HG03342 (cell line): ENCODE data around the gene NUMA1.

Experiments
- ATAC-seq: cut with Tn5 transposase; IDR thresholded peaks from one replicate; pipeline ENCODE4 v1.9.1; 2021; ENCODE audit warnings: mild to moderate bottlenecking, moderate library complexity; ENCODE audit not compliant: unreplicated experiment

NUMA1 gene

DNA sequence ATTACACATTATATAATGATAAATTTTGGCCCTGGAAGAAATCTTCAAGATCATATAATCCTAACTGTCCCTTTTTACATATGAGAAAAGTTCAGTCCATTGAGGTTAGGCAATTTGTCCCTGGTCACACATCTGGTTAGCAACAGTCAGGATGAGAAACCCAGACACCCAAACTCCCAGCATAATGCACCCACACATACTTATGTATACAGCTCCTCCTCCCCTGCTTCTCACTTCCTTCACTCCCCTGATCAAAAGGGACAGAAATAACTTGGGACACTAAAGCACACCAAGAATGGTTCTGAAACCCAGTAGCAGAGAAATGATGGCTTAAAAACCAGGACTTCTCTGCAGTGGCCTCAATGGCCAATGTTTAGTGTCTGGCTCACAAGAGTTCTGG, 11.1 kb downstream of the NUMA1 start:
- ATAC-seq = no peak

- no peak for ATAC-seq
Observed at GRCh38 chr11:72067676-72068075, 12.7 kb downstream of the NUMA1 start.

- ATAC-seq = no peak
Observed at GRCh38 chr11:72067266-72067665, 13.1 kb downstream of the NUMA1 start.

- no peak for ATAC-seq
Observed at GRCh38 chr11:72066855-72067254, 13.5 kb downstream of the NUMA1 start.

- no peak for ATAC-seq
Observed at GRCh38 chr11:72061739-72062396, 18.5 kb downstream of the NUMA1 start.

DNA sequence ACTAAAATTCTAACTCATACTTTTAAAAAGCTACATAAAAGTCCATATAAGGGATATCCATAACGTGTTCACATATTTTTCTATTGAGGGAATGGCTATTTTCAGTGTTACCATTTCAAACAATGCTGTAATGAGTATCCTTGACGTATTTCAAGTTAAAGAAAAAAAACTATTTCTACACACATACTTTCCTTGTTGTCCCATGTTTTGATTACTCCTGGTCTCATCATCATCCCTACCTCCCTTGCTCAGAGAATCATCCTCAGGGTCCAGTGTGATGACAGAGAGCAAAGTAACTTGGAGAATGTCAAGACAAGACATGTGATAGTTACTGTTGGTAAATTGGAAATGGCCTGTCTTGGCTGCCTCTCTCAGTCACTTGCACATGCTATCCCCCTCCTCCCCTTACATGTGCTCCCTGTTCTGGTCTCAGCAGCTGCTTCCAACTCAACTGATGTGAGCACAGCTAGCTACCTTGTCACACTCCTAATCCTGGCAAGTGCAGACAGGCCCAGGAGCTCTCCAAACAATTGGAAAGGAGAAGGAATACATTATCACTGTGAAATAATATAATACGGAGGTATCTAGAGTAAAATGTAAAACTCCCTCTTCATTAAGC, 21.8 kb downstream of the NUMA1 start:
- no peak for ATAC-seq

DNA sequence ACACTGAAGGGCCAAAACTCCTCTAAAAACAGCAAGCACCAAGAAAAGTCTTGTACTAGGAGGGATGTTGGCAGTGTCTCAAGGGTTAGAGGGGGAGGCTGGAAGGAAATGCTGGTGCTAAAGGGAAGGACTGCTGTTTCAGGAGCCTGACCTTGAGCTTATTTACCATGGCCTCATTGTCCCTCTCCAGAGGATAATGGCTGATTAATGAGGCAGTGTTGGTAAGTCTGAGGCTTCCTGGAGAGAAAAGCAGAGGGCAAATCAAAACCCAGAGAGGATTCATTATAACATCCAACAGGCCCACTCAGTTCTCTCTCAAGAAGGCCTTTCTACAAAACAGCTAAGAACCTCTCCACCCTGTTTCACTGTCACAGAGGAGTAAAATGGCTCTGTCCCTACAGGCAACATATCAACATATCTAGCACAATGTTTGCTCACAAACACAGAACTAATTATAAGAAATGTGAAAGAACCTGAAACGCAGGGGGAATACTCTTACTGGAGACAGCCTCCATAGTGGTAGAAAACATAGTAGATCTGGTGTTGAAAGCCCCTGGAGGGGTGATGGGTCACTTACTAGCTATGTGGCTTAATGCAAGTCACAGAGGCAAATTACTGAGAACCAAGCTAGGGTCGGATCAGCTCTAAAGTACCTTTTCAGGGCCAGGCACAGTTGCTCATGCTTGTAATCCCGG, 31.4 kb downstream of the NUMA1 start:
- ATAC-seq = no peak

GRCh38 chr11:72045849-72046248, 34.5 kb downstream of the NUMA1 start:
- ATAC-seq = no peak

- no peak for ATAC-seq
Observed at GRCh38 chr11:72042064-72042745, 38.1 kb downstream of the NUMA1 start.

DNA sequence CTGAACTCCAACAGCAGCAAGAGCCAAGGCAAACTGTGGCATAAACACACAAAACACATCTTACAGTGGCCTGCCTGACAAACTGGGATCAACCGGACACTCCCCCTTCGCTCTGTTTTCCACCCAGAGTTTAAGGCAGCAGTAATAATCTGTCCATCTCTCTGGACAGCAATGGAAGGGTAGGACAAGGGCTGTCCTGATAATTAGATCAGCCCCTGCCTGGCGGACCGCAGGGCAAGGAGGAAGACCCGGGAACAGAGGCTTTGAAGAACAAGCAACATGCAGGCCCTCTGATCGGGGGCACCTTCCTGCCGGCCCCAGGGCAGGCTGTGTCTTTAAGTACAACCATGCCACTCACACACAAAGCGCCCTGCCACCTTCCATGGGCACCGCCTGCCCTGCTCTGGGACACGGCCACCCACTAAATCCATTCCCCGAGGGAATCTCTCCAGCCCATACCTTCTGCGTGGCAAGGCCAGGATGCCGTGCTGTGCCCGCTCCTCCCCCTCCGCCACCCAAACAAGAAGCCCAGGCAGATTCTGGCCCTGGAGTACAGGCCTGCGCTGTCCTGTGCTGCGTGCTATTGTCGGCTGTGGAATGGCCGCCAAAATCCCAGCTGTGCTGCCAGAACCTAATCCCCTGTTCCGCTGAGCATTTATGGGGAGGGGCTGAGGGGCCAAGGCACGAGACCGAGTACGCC, 38.8 kb downstream of the NUMA1 start:
- ATAC-seq = no peak

DNA sequence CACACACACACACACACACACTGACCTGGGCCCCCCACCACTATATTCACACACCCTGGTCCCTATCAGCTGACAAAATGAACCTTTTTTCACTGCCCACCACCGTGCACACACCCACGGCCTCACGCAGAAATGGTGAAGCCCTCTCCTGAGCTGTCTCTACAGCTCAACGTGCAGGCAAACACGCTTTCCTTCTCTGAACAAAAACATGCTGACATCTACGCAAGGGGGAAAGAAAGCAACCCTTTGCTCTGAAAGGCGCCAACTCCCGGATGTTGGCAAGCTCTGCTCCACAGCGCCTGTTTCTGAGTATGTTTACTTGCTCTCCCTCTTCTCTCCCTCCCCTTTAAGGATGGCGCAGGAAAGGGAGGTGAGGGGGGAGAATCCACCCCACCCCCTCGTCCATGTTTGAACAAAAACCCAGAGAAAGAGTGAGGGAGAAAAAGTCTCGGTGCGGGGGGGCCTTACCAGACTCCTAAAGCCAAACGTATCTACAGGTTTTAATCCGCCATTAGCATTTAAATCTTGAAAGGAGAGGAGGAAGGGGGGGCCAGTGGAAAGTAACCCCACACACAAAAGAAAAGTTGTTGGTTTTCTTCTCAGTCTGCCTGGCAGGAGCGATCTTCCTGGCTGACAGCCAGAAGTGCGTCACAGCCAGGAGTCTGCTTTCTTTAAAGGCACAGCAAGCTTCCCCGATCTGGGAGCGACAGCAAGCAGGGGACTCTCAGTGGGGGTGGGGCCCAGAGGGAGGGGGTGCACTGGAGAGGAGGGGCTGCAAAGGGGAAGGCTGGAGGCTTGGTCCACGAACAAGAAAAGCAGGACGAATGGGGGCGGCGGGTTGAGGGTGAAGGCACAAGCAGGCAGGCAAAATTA, 39.6 kb downstream of the NUMA1 start:
- no peak for ATAC-seq

DNA sequence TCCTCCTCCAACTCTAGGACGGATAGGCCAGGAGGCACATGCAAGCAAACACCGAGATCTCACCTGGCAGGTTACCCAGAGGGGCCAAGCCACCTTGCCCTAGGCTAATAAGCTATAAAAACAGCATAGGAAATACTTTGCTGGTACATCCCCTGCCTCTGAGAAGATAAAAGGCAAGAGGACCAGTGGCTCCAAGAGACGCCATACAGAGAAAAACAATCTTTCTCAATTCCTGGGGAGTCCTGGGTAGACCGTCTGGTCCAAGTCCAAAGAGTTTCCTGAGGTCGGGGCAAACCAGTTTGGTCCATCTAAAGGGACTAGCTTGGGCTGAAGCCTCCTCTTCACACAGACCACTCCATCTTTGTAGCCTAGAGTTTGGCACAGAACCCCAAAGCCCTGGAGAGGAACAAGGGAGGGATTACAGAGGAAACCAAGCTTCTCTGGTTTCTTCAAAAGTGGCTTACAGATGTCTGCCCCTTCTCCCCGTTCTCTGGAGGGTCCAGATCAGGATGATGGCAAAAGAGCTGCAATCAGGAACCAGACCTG, 40.4 kb downstream of the NUMA1 start:
- no peak for ATAC-seq

DNA sequence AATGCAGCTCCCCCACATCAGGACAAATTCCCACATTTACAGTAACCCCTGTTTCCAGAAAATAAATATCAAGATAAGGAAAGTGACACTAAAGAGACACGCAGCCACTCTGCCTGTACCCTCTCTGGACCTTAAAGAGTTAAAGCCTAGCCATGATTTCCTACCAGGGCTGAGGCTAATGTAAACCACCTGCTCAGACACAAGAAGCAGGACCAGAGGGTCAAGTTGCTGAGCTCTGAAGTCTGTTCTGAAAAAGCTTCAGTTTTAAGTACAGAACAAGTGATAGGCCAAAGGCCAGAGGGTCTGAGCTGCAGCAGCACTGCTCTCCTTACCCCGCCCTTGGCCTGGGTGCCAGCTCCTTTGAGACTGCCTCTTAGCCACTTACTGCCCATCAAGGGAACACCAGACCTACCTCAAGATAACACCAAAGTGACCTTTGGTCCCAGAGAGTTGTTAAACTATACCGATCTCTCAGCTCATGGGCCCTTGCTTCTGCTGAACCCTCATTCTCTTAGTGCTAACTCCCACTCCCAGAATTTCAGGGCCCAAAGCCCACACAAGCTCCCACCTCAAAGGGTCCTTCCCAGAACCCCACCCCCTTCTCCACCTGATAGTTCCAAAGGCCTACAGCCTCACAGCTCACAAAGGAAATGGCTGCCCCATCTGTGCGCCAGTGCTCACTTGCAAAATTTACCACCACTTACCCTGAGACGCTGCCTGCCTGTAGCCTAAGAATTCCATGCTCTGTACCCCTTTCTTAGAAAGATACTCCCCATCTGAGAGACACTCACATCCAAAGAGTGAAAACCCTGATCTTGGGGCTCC, 41.1 kb downstream of the NUMA1 start:
- no peak for ATAC-seq

DNA sequence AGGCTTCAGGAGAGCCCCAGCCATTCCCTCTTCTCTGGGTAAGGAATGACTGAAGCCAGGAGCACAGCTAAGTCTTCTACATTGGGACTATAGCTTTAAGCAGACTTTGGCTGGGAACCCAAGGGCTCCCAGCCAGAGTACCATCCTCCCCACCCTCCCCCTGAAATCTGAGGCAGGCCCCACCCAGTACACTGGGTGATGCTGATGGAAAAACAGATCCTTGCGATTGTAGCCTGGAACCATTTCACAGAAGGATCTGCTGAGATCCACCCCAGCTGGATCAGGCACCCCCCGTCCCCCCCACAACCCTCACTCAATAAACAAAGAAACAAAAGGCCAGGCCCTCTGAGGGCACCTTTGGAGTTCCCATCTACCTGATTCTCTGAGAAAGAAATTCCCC, 41.9 kb downstream of the NUMA1 start:
- ATAC-seq = no peak

DNA sequence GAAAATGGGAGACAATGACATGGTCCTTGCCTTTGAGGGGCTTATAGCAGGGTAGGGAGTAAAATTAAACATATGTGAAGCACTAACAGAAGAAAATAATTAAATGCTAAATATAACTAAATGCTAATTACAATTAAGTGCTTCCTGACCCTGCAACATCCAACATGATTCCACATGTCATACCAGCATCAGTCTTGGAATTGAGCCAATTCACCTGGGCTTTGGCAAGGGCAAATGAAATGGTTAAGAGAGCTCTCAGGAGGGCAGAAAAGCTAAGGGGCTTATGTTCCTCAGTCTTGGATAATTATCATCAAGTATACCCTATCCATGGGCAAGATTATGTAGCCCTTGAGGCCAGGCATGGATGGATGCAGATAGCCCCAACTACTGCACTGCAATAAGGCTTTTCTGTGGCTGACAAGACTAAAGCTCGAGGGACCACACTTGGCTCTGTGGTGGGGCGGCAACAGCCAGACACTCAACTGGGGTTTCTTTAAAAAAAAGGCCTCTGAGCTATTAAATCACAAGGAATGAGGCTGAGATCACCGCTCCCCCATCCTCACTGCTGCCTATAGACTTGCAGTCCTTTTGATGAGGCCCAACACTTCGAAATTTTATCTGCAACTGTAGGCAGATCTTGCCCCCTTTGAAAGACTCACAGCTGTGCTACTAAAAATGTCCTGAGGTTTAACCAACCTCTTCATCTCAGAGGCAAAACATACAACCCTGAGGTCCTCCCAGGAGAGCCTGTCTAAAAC, 42.6 kb downstream of the NUMA1 start:
- ATAC-seq = no peak

DNA sequence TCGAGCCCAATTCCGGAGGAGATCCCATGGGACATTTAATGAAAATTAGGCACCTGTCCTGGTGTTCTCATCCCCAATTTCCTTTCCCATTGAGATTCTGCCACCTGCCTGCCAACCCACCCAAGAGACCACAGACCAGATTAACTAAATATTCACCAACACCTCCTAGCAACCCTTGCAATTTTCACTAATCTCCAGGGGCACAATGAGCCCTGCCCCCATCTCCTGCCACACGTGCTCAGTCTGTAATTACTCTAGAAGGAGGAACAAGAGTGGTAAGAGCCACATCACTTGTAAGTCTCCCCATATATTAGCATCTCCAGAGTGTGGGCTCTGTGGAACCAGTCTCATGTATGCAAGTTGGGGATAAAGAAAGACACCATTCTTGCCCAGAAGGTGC, 43.7 kb downstream of the NUMA1 start:
- ATAC-seq = no peak

DNA sequence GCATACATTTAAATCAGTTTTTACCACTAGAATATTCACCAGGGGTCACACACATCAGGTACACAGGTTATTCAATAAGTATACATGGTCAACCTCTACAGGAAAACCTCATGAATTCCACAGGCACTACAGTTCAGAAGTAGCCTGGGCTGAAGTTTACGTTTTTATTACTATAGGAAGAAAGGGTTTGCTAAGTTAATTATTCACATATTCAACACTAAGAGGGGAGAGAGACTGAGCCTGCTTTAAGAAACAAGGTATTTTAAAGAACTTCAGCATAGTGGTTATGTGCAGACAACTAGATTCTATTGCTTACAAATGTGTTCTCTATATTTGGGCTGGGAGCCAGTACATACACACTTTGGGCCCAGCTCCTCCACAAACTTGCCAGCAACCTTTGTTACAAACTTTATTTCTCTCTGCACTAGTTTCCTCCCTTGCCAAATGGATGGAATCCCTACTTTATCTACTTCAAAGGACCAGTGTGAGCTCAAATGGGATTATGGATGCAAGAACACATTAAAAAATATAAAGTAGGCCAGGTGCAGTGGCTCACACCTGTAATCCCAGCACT, 49.8 kb downstream of the NUMA1 start:
- no peak for ATAC-seq

- no peak for ATAC-seq
Observed at GRCh38 chr11:72026090-72026489, 54.3 kb downstream of the NUMA1 start.
